GM12878 (cell line): Measurements from ENCODE around the gene CSRP1. TPM values are rescaled to one million over a fixed set of nuclear protein-coding genes. Genes with fewer than 3 reads are reported as not detected.

Experiments used
- ATAC-seq: fragments of 200-7000 bp; cut with Tn5 transposase; 3 replicates; pipeline ENCODE4 v1.9.1; 2020; ENCODE audit warnings: mild to moderate bottlenecking, moderate library complexity
- BruUV-seq: library from RNA; stranded (reverse); fragments of 400-500 nt; replicated peaks from 2 replicates; lab custom pipeline; 2021; lab: Mats Ljungman, UMichigan
- CTCF ChIA-PET: fragments of 300-600 bp; sonication (Branson Sonifier 250); formaldehyde crosslinking; extraction: SDS; loops from one replicate; lab custom pipeline; 2021; ENCODE audit warnings: inconsistent platforms; lab: Yijun Ruan, JAX
- POLR2A ChIA-PET: fragments of 350-600 bp; formaldehyde crosslinking; extraction: SDS; loops from one replicate; lab custom pipeline; 2021; ENCODE audit warnings: inconsistent platforms; lab: Charles Lee
- RAD21 ChIA-PET: fragments of 300-600 bp; sonication (Branson Sonifier 250); formaldehyde crosslinking; loops from one replicate; lab custom pipeline; 2023; ENCODE audit warnings: antibody characterized with exemption; ENCODE audit not compliant: unreplicated experiment; lab: Charles Lee
- SMC1A ChIA-PET: fragments of 300-600 bp; sonication (Branson Sonifier 250); formaldehyde crosslinking; loops from one replicate; lab custom pipeline; 2023; ENCODE audit not compliant: unreplicated experiment, uncharacterized antibody; lab: Charles Lee
- DNase-seq: peaks from one replicate; pipeline ENCODE4 v3.0.0-alpha.2; 2011; ENCODE audit warnings: low read depth, low spot score
- FAIRE-seq: peaks from 3 replicates; lab custom pipeline; 2011; peaks lifted over from hg19 to GRCh38; lab: Jason Lieb, UNC
- H2AFZ ChIP-seq: 2 replicates; pipeline ENCODE4 v1.6.0; 2011; ENCODE audit warnings: low read depth, low read length, control low read depth; ENCODE audit not compliant: control insufficient read depth
- H3K27ac ChIP-seq: 2 replicates; pipeline ENCODE4 v1.5.1; 2011; ENCODE audit warnings: control low read depth; ENCODE audit not compliant: control insufficient read depth, insufficient read depth
- H3K27me3 ChIP-seq, 2 experiments: replicated peaks in 1 of 2; 2 replicates each; pipeline versions ENCODE4 v1.6.0 to v1.6.1; 2011; ENCODE audit warnings: low read length in 1 of 2; ENCODE audit not compliant: control insufficient read depth in 2 of 2, insufficient read depth in 2 of 2
- H3K36me3 ChIP-seq, 2 experiments: 2 replicates each; pipeline ENCODE4 v1.5.1; 2011; ENCODE audit warnings: low read length in 1 of 2; ENCODE audit not compliant: control insufficient read depth in 2 of 2, insufficient read depth in 2 of 2
- H3K4me1 ChIP-seq: 2 replicates; pipeline ENCODE4 v1.6.1; 2011; ENCODE audit warnings: mild to moderate bottlenecking, low read length, moderate library complexity, mixed read lengths; ENCODE audit not compliant: control insufficient read depth, insufficient read depth
- H3K4me2 ChIP-seq: 2 replicates; pipeline ENCODE4 v1.6.0; 2011; ENCODE audit warnings: control low read depth; ENCODE audit not compliant: control insufficient read depth, insufficient read depth
- H3K4me3 ChIP-seq: fragments of 200-600 bp; sonication (generic); 2 replicates; pipeline ENCODE4 v1.5.1; 2016
- H3K79me2 ChIP-seq: 2 replicates; pipeline ENCODE4 v1.6.0; 2011; ENCODE audit warnings: low read length; ENCODE audit not compliant: control insufficient read depth, insufficient read depth
- H3K9ac ChIP-seq: 2 replicates; pipeline ENCODE4 v1.8.0; 2011; ENCODE audit warnings: low read length, control low read depth, mixed read lengths; ENCODE audit not compliant: control insufficient read depth, insufficient read depth
- H3K9me3 ChIP-seq: replicated peaks from 3 replicates; pipeline ENCODE4 v1.5.1; 2011; ENCODE audit warnings: mild to moderate bottlenecking, low read length; ENCODE audit not compliant: control insufficient read depth, insufficient read depth
- H4K20me1 ChIP-seq: 2 replicates; pipeline ENCODE4 v1.6.0; 2011; ENCODE audit not compliant: control insufficient read depth, insufficient read depth
- ATF3 ChIP-seq: IDR thresholded peaks from 2 replicates; pipeline ENCODE4 v1.6.1; 2011; ENCODE audit warnings: low read depth, mild to moderate bottlenecking, low read length, moderate library complexity, borderline replicate concordance; ENCODE audit errors: extremely low read depth
- CHD1 ChIP-seq: IDR thresholded peaks from 2 replicates; pipeline ENCODE4 v1.6.1; 2012; ENCODE audit warnings: low read depth, low read length, improper control_type of control experiment
- CREB1 ChIP-seq: IDR thresholded peaks from 2 replicates; pipeline ENCODE4 v1.6.1; 2012; ENCODE audit warnings: low read depth, mild to moderate bottlenecking, inconsistent platforms
- MEF2B ChIP-seq: fragments of 450-650 bp; IDR thresholded peaks from 2 replicates; pipeline ENCODE4 v1.6.1; 2018; ENCODE audit warnings: mild to moderate bottlenecking, moderate library complexity; ENCODE audit not compliant: partially characterized antibody, poor library complexity, severe bottlenecking
- RBBP5 ChIP-seq: fragments of 200-600 bp; sonication (generic); conservative IDR thresholded peaks from 2 replicates; pipeline ENCODE4 v1.6.1; 2016
- WGBS: methylation state at CpG from one replicate; pipeline ENCODE4 v1.1.6; 2016; ENCODE audit warnings: low lambda C conversion rate; ENCODE audit not compliant: insufficient replicate concordance, insufficient coverage; ENCODE audit errors: missing lambda C conversion rate; 5-methylcytosine and 5-hydroxymethylcytosine counted together
- in situ Hi-C: fragments of 300-500 bp; cut with MboI; formaldehyde crosslinking; loops from 9 replicates; pipeline ENCODE4 v1.14.3; 2018; ENCODE audit warnings: mixed read lengths
- intact Hi-C: fragments of 100-400 bp; cut with micrococcal nuclease; formaldehyde crosslinking; loops from one replicate; pipeline ENCODE4 v1.14.2; 2022; ENCODE audit not compliant: unreplicated experiment
- polyA plus RNA-seq, 11 experiments: library from polyadenylated mRNA; depleted of rRNA in 4 of 11; unstranded in 6 of 11; stranded (reverse) in 5 of 11; fragments of >200 nt; fragmentation: Nextera tagmentation in 4 of 11; fragmentation: Illumina TruSeq in 1 of 11; extraction: Ambion mirVana in 4 of 11; extraction: Trizol in 1 of 11; gene quantifications; 1 replicate in 1 of 11; 2 replicates in 10 of 11; pipeline versions ENCODE4 v1.2.1 to v1.2.3, GENCODE V29; 2011 to 2016; ENCODE audit warnings: inconsistent platforms in 2 of 11, missing spikeins in 2 of 11, low read depth in 1 of 11
- total RNA-seq, 4 experiments: library from RNA; depleted of rRNA in 3 of 4; stranded (reverse); fragments of >200 nt in 3 of 4; fragmentation: Illumina TruSeq in 1 of 4; extraction: Trizol in 1 of 4; gene quantifications; 2 replicates each; pipeline versions ENCODE4 v1.2.1 to v1.2.3, GENCODE V29; 2013 to 2021

The CSRP1 gene
- total and polyA plus RNA-seq, 10 of the 15 experiments (the other 5 are each of a cell fraction or from before 2014, with no cell fraction given) = 23.4 to 99.2 (median 80.7) TPM

- H3K27ac ChIP-seq = no peak overlapping the region
- H3K4me3 ChIP-seq = no peak overlapping the region
- ChIA-PET CTCF (interaction anchor here (13.8 to 17.1 kb wide), 2 partner anchors 14 to 25 kb away, joined by 198 to 814 read pairs; partner anchors contain the start of gene CSRP1), POLR2A (interaction anchor here (1.4 kb wide), 1 partner anchor 15 kb away, joined by 3 read pairs; no protein-coding TSS in a partner anchor), RAD21 (interaction anchor here (14.2 kb wide), 1 partner anchor 18 kb away, joined by 505 read pairs; the partner anchor contains the start of gene CSRP1), SMC1A (interaction anchor here (17.2 kb wide), 1 partner anchor 19 kb away, joined by 514 read pairs; the partner anchor contains the start of gene CSRP1)
- no peaks in the 10 kb centered on the region for H4K20me1 ChIP-seq
- DNase-seq (no peak), FAIRE-seq (no peak), ATAC-seq (no peak)
- TF ChIP-seq CHD1 = no peak
- no peak for TF ChIP-seq ATF3
- TF ChIP-seq CREB1 = no peak
- no peak for TF ChIP-seq MEF2B
- TF ChIP-seq RBBP5 = no peak
- H3K27me3 ChIP-seq = no peaks in the 10 kb centered on the region
- peaks cover 2 to 28% of the 10 kb centered on the region in 2 experiments; a peak in 3 of 4 replicates for H3K36me3 ChIP-seq
- no peaks in the 10 kb centered on the region for H3K79me2 ChIP-seq
- H2AFZ ChIP-seq = no peak overlapping the region
- no peak overlapping the region for H3K9ac ChIP-seq
- in situ Hi-C loops (no loop called here), intact Hi-C loops (no loop called here)
- H3K4me1 ChIP-seq = no peaks in the 10 kb centered on the region
- no peak overlapping the region for H3K4me2 ChIP-seq
- H3K9me3 ChIP-seq = no peaks in the 10 kb centered on the region; the same call in 2 of the 3 replicates
- 93% methylated on average over 12 of the region's 12 CpGs for WGBS
- no TSS peak for BruUV-seq
Measured at GRCh38 chr1:201488830-201489589, 17.9 kb downstream of the CSRP1 start.
